Right lobe of liver (tissue), 6 donors: ENCODE measurements around the gene HSPA8. TPM values are rescaled to one million over a fixed set of nuclear protein-coding genes. Genes with fewer than 3 reads are reported as not detected.
A peak's percentile ranks its signal among the peaks of the same experiment; 100 is the strongest.

Experiments
- ATAC-seq, 4 donors: fragments of 200-7000 bp; cut with Tn5 transposase; one replicate each; pipeline ENCODE4 v1.9.1; 2020; ENCODE audit warnings: mild to moderate bottlenecking in 4 of 4, moderate library complexity in 4 of 4
- DNase-seq, 3 donors: peaks; one replicate each; pipeline ENCODE4 v3.0.0-alpha.2; 2020
- H3K27ac ChIP-seq, 3 donors: fragments of 200-600 bp; one replicate each; pipeline ENCODE4 v1.8.0; 2022
- H3K27me3 ChIP-seq, 2 donors: fragments of 200-600 bp; one replicate each; pipeline ENCODE4 v1.8.0; 2022
- H3K36me3 ChIP-seq, 4 donors: fragments of 200-600 bp; sonication (generic) in 1 of 4; one replicate each; pipeline versions ENCODE4 v1.5.1 to v1.8.0; 2017 to 2022; ENCODE audit warnings: control low read depth in 1 of 4
- H3K4me1 ChIP-seq, 4 donors: fragments of 200-600 bp; sonication (generic) in 1 of 4; one replicate each; pipeline versions ENCODE4 v1.5.1 to v1.8.0; 2017 to 2022; ENCODE audit warnings: control low read depth in 1 of 4
- H3K4me3 ChIP-seq, 3 donors: fragments of 200-600 bp; one replicate each; pipeline ENCODE4 v1.8.0; 2022
- H3K9me3 ChIP-seq, 4 donors: fragments of 200-600 bp; sonication (generic) in 1 of 4; one replicate each; pipeline versions ENCODE4 v1.5.1 to v1.8.0; 2017 to 2022; ENCODE audit warnings: control low read depth in 1 of 4
- POLR2A ChIP-seq: fragments of 450-650 bp; IDR thresholded peaks from one replicate; pipeline ENCODE4 v1.6.1; 2017; ENCODE audit warnings: antibody characterized with exemption, mild to moderate bottlenecking
- whole genome bisulfite sequencing: methylation state at CpG from one replicate; pipeline ENCODE4 v1.1.6; 2018; ENCODE audit warnings: low coverage, low lambda C conversion rate; ENCODE audit not compliant: insufficient coverage; ENCODE audit errors: missing lambda C conversion rate; 5-methylcytosine and 5-hydroxymethylcytosine counted together
- intact Hi-C, 2 donors: fragments of 100-400 bp; cut with DNase I; formaldehyde crosslinking; loops; one replicate each; pipeline versions ENCODE4 v1.11.2 to v1.14.1; 2022
- total RNA-seq, 6 experiments: library from RNA; depleted of rRNA in 2 of 6; stranded (reverse); fragments of >200 nt in 2 of 6; fragmentation: NEBNext Ultra II Directional in 3 of 6; extraction: Animal tissue kit (Norgen Biotek cat#: 25700) in 3 of 6; gene quantifications; one replicate each; pipeline versions ENCODE4 v1.1.0 to v1.2.4, GENCODE V29; 2016 to 2023
- TF ChIP-seq, protein P1 (sequence below), 4 donors: fragments of 200-600 bp in 3 of 4; fragments of 450-650 bp in 1 of 4; IDR thresholded peaks; one replicate each; pipeline versions ENCODE4 v1.5.1 to v1.8.0; 2016 to 2022; ENCODE audit warnings: antibody characterized with exemption in 4 of 4, mild to moderate bottlenecking in 2 of 4
- donor health status: DM: no; HTN: yes; CAD: no.
- donor health status: DM: no; HTN: no; CAD: no.
- donor health status: DM: no; HTN: no; CAD: no.
- donor health status: DM: no; HTN: yes; CAD: no.
- donor health status: DM: no; HTN: yes; CAD: no.

Gene HSPA8
- total RNA-seq, 6 experiments from 2014 or later = 388 to 894 (median 659) TPM

DNA sequence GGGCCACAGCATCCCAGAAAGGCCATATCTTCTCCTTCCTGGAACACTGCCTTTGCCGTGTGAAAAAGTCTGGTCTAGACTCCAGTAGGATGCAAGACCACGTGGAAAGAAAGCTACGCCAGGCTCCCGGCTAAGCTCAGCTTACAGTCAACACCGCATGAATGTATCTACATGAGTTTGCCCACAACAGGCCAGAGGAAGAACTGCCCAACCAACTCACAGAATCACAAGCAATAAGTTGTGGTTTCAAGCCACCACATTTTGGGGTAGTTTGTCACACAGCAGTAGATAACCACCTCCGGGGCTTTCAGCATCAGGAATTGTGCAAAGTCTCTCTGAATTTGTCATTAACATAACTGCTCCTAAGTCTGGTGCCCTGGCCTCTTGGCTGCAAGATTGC lies 27.3 kb downstream of the HSPA8 start:
- H3K4me3 ChIP-seq = no peak overlapping the region
- H3K27me3 ChIP-seq = no peaks in the 10 kb centered on the region
- ATAC-seq = no peak
- no peak overlapping the region for H3K27ac ChIP-seq
- H3K9me3 ChIP-seq = no peaks in the 10 kb centered on the region
- DNase-seq = no peak
- H3K4me1 ChIP-seq = no peaks in the 10 kb centered on the region
- TF ChIP-seq, protein P1, sequence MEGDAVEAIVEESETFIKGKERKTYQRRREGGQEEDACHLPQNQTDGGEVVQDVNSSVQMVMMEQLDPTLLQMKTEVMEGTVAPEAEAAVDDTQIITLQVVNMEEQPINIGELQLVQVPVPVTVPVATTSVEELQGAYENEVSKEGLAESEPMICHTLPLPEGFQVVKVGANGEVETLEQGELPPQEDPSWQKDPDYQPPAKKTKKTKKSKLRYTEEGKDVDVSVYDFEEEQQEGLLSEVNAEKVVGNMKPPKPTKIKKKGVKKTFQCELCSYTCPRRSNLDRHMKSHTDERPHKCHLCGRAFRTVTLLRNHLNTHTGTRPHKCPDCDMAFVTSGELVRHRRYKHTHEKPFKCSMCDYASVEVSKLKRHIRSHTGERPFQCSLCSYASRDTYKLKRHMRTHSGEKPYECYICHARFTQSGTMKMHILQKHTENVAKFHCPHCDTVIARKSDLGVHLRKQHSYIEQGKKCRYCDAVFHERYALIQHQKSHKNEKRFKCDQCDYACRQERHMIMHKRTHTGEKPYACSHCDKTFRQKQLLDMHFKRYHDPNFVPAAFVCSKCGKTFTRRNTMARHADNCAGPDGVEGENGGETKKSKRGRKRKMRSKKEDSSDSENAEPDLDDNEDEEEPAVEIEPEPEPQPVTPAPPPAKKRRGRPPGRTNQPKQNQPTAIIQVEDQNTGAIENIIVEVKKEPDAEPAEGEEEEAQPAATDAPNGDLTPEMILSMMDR (IDR thresholded peaks at IDR 0.05) = no peak
- no peak for TF ChIP-seq POLR2A
- no peaks in the 10 kb centered on the region for H3K36me3 ChIP-seq
- intact Hi-C loops = no loop called here
- WGBS = 67% methylated on average over 1 of the region's 6 CpGs

DNA sequence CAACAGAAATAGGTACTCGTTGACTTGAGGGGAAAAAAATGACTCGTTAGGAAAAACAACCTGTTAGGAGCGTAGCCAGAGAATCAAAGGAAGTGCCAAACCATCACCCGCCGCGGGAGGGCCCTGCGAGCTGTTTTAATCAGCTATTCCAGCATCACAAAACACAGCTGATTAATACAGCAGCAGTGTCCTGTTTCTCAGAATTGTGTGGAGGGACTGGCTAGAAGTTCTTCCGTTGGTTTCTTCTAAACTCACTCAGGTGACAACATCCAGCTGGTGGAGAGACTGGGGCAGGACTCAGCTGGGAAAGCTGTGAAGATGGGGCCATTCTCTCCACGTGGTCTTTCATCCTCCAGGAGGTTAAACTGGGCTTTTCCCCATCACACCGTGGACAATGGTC lies 28.0 kb downstream of the HSPA8 start:
- ATAC-seq (no peak), DNase-seq (no peak)
- no peaks in the 10 kb centered on the region for H3K36me3 ChIP-seq
- WGBS = 42% methylated on average over 7 of the region's 10 CpGs
- H3K4me1 ChIP-seq = no peaks in the 10 kb centered on the region
- H3K9me3 ChIP-seq = no peaks in the 10 kb centered on the region
- intact Hi-C loops = no loop called here
- no peak overlapping the region for H3K27ac ChIP-seq
- TF ChIP-seq, protein P1 (IDR thresholded peaks at IDR 0.05) = no peak
- TF ChIP-seq POLR2A = no peak
- H3K27me3 ChIP-seq = no peaks in the 10 kb centered on the region
- H3K4me3 ChIP-seq = no peak overlapping the region

- Histone ChIP-seq H3K36me3 (no peaks in the 10 kb centered on the region), H3K4me1 (no peaks in the 10 kb centered on the region), H3K9me3 (no peaks in the 10 kb centered on the region), H3K27ac (no peak overlapping the region), H3K27me3 (no peaks in the 10 kb centered on the region), H3K4me3 (no peak overlapping the region)
- TF ChIP-seq, protein P1 (IDR thresholded peaks at IDR 0.05) = no peak
- no peak for TF ChIP-seq POLR2A
- DNase-seq (no peak), ATAC-seq (no peak)
- intact Hi-C loops = no loop called here
- WGBS = 69% methylated on average over 4 of the region's 4 CpGs
Measured at GRCh38 chr11:123030517-123030916, 31.4 kb downstream of the HSPA8 start.

DNA sequence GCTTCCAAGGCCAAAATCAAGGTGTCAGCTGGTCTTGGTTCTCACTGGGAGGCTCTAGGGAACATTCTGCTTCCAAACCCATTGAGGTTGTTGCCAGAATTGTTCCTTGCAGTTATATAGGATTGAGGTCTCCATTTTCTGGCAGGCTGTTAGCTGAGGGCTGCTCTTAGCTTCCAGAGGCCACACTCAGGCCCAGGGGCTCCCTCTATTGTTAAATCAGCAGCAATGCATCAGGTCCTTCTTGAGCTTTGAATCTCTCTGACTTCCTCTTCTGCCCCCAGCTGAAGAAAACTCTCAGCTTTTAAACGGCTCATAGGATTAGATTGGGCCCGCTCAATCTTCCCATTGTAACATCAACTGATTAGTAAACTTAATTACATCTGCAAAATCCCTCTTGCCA lies 41.0 kb downstream of the HSPA8 start:
- no peaks in the 10 kb centered on the region for H3K9me3 ChIP-seq
- H3K27ac ChIP-seq = no peak overlapping the region
- intact Hi-C loops = loop anchor here in 1 of 2 donors (10.0 kb wide), 1 partner anchor 146 kb away; no protein-coding TSS in a partner anchor
- peaks cover 0 to 5% of the 10 kb centered on the region in 2 donors for H3K27me3 ChIP-seq
- TF ChIP-seq, protein P1 (IDR thresholded peaks at IDR 0.05) = peak; percentile 18 to 46 (median 40)
- TF ChIP-seq POLR2A = no peak
- WGBS = 67% methylated on average over 2 of the region's 2 CpGs
- peaks cover 0 to 4% (median 0%) of the 10 kb centered on the region in 4 donors for H3K4me1 ChIP-seq
- no peaks in the 10 kb centered on the region for H3K36me3 ChIP-seq
- ATAC-seq (peak; percentile 57 to 74 (median 63)), DNase-seq (peak in 1 of 3 donors; percentile 26)
- no peak overlapping the region for H3K4me3 ChIP-seq

DNA sequence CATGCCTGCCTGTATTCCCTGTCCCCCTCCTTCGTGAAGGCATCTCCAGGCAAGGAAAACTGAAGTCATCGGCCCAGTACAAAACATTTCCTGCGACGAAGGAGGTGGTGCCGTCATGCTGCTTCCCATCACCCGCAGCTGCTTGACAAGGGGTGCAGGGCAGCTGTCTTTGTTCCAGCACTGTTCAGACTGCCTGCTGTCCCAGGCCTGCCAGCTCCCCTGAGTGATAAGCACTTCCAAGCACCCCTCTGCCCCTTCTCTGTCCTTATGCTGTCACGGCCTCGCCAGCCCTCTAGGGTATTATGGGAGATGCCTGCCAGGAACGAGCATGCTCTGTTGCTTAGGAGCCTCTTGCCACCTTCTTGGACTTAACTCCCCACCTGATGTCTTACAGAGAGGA lies 43.2 kb downstream of the HSPA8 start:
- Histone ChIP-seq H3K4me3 (no peak overlapping the region), H3K4me1 (peaks cover 0 to 4% (median 0%) of the 10 kb centered on the region in 4 donors), H3K36me3 (no peaks in the 10 kb centered on the region), H3K9me3 (no peaks in the 10 kb centered on the region), H3K27me3 (no peaks in the 10 kb centered on the region), H3K27ac (no peak overlapping the region)
- intact Hi-C loops = no loop called here
- WGBS = 27% methylated on average over 2 of the region's 9 CpGs
- ATAC-seq (no peak), DNase-seq (no peak)
- TF ChIP-seq POLR2A = no peak
- TF ChIP-seq, protein P1 (IDR thresholded peaks at IDR 0.05) = no peak
